ENCODE measurements around the gene ACTA1.
"Not testable (repeated sequence)": the region's sequence is repeated elsewhere in the genome, so short reads cannot be mapped to it uniquely, and the experiment has no call there.

The ACTA1 gene

GRCh38 chr1:229402329-229402728, 31.6 kb downstream of the ACTA1 start:
- WGBS: 78% methylated on average over 4 of the region's 4 CpGs
- H3K27me3 ChIP-seq (ENCODE audit: control insufficient read depth in 1 of 2, insufficient read depth in 1 of 2, low read length in 2 of 2): peaks cover 46 to 69% of the 10 kb centered on the region in 2 experiments
- H3K23ac ChIP-seq (ENCODE audit: low read length in 2 of 2); H3K4ac ChIP-seq (ENCODE audit: low read depth in 1 of 2, low read length in 2 of 2); H3K4me2 ChIP-seq (ENCODE audit: low read length, poor library complexity, severe bottlenecking); H3K9me3 ChIP-seq (ENCODE audit: control insufficient read depth, low read length); H3K14ac ChIP-seq (ENCODE audit: low read length in 2 of 2); H3K27ac ChIP-seq (ENCODE audit: low read length, poor library complexity, severe bottlenecking); H2BK120ac ChIP-seq (ENCODE audit: low read depth, low read length); H3K4me3 ChIP-seq (ENCODE audit: insufficient read depth in 1 of 2, low read depth in 1 of 2, low read length in 2 of 2); H2AFZ ChIP-seq (ENCODE audit: low read depth, low read length); H2AK5ac ChIP-seq (ENCODE audit: low read length, severe bottlenecking); H2BK12ac ChIP-seq (ENCODE audit: low read length in 2 of 2); H4K8ac ChIP-seq (ENCODE audit: low read length); H4K91ac ChIP-seq (ENCODE audit: low read length); H3K4me1 ChIP-seq (ENCODE audit: control insufficient read depth, insufficient read depth, low read depth, low read length); DNase-seq; H2BK15ac ChIP-seq (ENCODE audit: low read depth, poor library complexity, severe bottlenecking); H2BK5ac ChIP-seq (ENCODE audit: low read depth, low read length, poor library complexity, severe bottlenecking); H3K18ac ChIP-seq (ENCODE audit: low read depth in 1 of 2, low read length in 2 of 2); H3K9ac ChIP-seq (ENCODE audit: low read length); H3K79me1 ChIP-seq (replicated peaks; ENCODE audit: low read length, poor library complexity, severe bottlenecking); H3K36me3 ChIP-seq (ENCODE audit: control insufficient read depth in 1 of 2, insufficient read depth in 2 of 2, low read depth in 1 of 2, low read length in 2 of 2): not testable (repeated sequence)

GRCh38 chr1:229397762-229398161, 36.1 kb downstream of the ACTA1 start:
- Histone ChIP-seq H4K8ac (ENCODE audit: low read length) (no peak overlapping the region), H3K4me1 (ENCODE audit: control insufficient read depth, insufficient read depth, low read depth, low read length) (no peaks in the 10 kb centered on the region), H3K27ac (ENCODE audit: low read length, poor library complexity, severe bottlenecking) (no peak overlapping the region), H3K18ac (ENCODE audit: low read depth in 1 of 2, low read length in 2 of 2) (no peak overlapping the region), H2BK15ac (ENCODE audit: low read depth, poor library complexity, severe bottlenecking) (no peak overlapping the region), H3K4me3 (ENCODE audit: insufficient read depth in 1 of 2, low read depth in 1 of 2, low read length in 2 of 2) (no peak overlapping the region), H3K4me2 (ENCODE audit: low read length, poor library complexity, severe bottlenecking) (no peak overlapping the region), H3K14ac (ENCODE audit: low read length in 2 of 2) (no peak overlapping the region), H2AFZ (ENCODE audit: low read depth, low read length) (no peak overlapping the region), H2BK5ac (ENCODE audit: low read depth, low read length, poor library complexity, severe bottlenecking) (no peak overlapping the region), H3K23ac (ENCODE audit: low read length in 2 of 2) (no peak overlapping the region), H3K9me3 (ENCODE audit: control insufficient read depth, low read length) (no peaks in the 10 kb centered on the region), H4K91ac (ENCODE audit: low read length) (no peak overlapping the region), H3K4ac (ENCODE audit: low read depth in 1 of 2, low read length in 2 of 2) (no peak overlapping the region), H2BK12ac (ENCODE audit: low read length in 2 of 2) (no peak overlapping the region), H3K36me3 (ENCODE audit: control insufficient read depth in 1 of 2, insufficient read depth in 2 of 2, low read depth in 1 of 2, low read length in 2 of 2) (no peaks in the 10 kb centered on the region), H3K27me3 (ENCODE audit: control insufficient read depth in 1 of 2, insufficient read depth in 1 of 2, low read length in 2 of 2) (peaks cover 29 to 55% of the 10 kb centered on the region in 2 experiments), H3K79me1 (replicated peaks; ENCODE audit: low read length, poor library complexity, severe bottlenecking) (no peaks in the 10 kb centered on the region), H3K9ac (ENCODE audit: low read length) (no peak overlapping the region), H2BK120ac (ENCODE audit: low read depth, low read length) (no peak overlapping the region), H2AK5ac (ENCODE audit: low read length, severe bottlenecking) (no peak overlapping the region)
- 0% methylated on average over 2 of the region's 5 CpGs for WGBS
- DNase-seq: no peak

GRCh38 chr1:229396585-229397206, 37.2 kb downstream of the ACTA1 start:
- no peak overlapping the region for H3K23ac ChIP-seq (ENCODE audit: low read length in 2 of 2)
- H3K27ac ChIP-seq (ENCODE audit: low read length, poor library complexity, severe bottlenecking): no peak overlapping the region
- H3K79me1 ChIP-seq (replicated peaks; ENCODE audit: low read length, poor library complexity, severe bottlenecking): no peaks in the 10 kb centered on the region
- no peak overlapping the region for H3K9ac ChIP-seq (ENCODE audit: low read length)
- no peak overlapping the region for H2BK120ac ChIP-seq (ENCODE audit: low read depth, low read length)
- H2AFZ ChIP-seq (ENCODE audit: low read depth, low read length): no peak overlapping the region
- no peak overlapping the region for H2BK12ac ChIP-seq (ENCODE audit: low read length in 2 of 2)
- H3K4me2 ChIP-seq (ENCODE audit: low read length, poor library complexity, severe bottlenecking): no peak overlapping the region
- peaks cover 23 to 47% of the 10 kb centered on the region in 2 experiments for H3K27me3 ChIP-seq (ENCODE audit: control insufficient read depth in 1 of 2, insufficient read depth in 1 of 2, low read length in 2 of 2)
- no peaks in the 10 kb centered on the region for H3K9me3 ChIP-seq (ENCODE audit: control insufficient read depth, low read length)
- H3K18ac ChIP-seq (ENCODE audit: low read depth in 1 of 2, low read length in 2 of 2): no peak overlapping the region
- H3K14ac ChIP-seq (ENCODE audit: low read length in 2 of 2): no peak overlapping the region
- no peaks in the 10 kb centered on the region for H3K36me3 ChIP-seq (ENCODE audit: control insufficient read depth in 1 of 2, insufficient read depth in 2 of 2, low read depth in 1 of 2, low read length in 2 of 2)
- no peak overlapping the region for H2BK15ac ChIP-seq (ENCODE audit: low read depth, poor library complexity, severe bottlenecking)
- no peak overlapping the region for H3K4me3 ChIP-seq (ENCODE audit: insufficient read depth in 1 of 2, low read depth in 1 of 2, low read length in 2 of 2)
- H2BK5ac ChIP-seq (ENCODE audit: low read depth, low read length, poor library complexity, severe bottlenecking): no peak overlapping the region
- H3K4ac ChIP-seq (ENCODE audit: low read depth in 1 of 2, low read length in 2 of 2): no peak overlapping the region
- 63% methylated on average over 11 of the region's 11 CpGs for WGBS
- H4K91ac ChIP-seq (ENCODE audit: low read length): no peak overlapping the region
- DNase-seq: no peak
- H4K8ac ChIP-seq (ENCODE audit: low read length): no peak overlapping the region
- H2AK5ac ChIP-seq (ENCODE audit: low read length, severe bottlenecking): no peak overlapping the region
- H3K4me1 ChIP-seq (ENCODE audit: control insufficient read depth, insufficient read depth, low read depth, low read length): no peaks in the 10 kb centered on the region

GRCh38 chr1:229394517-229394916, 39.4 kb downstream of the ACTA1 start:
- H3K4me3 ChIP-seq (ENCODE audit: insufficient read depth in 1 of 2, low read depth in 1 of 2, low read length in 2 of 2); H3K27ac ChIP-seq (ENCODE audit: low read length, poor library complexity, severe bottlenecking); H2BK120ac ChIP-seq (ENCODE audit: low read depth, low read length); H3K23ac ChIP-seq (ENCODE audit: low read length in 2 of 2); H3K4ac ChIP-seq (ENCODE audit: low read depth in 1 of 2, low read length in 2 of 2); H3K4me2 ChIP-seq (ENCODE audit: low read length, poor library complexity, severe bottlenecking); H3K9ac ChIP-seq (ENCODE audit: low read length); H2BK5ac ChIP-seq (ENCODE audit: low read depth, low read length, poor library complexity, severe bottlenecking); H3K36me3 ChIP-seq (ENCODE audit: control insufficient read depth in 1 of 2, insufficient read depth in 2 of 2, low read depth in 1 of 2, low read length in 2 of 2); H2AFZ ChIP-seq (ENCODE audit: low read depth, low read length); H3K4me1 ChIP-seq (ENCODE audit: control insufficient read depth, insufficient read depth, low read depth, low read length); H4K8ac ChIP-seq (ENCODE audit: low read length); H2AK5ac ChIP-seq (ENCODE audit: low read length, severe bottlenecking); H3K18ac ChIP-seq (ENCODE audit: low read depth in 1 of 2, low read length in 2 of 2); H2BK15ac ChIP-seq (ENCODE audit: low read depth, poor library complexity, severe bottlenecking); H3K79me1 ChIP-seq (replicated peaks; ENCODE audit: low read length, poor library complexity, severe bottlenecking); H3K9me3 ChIP-seq (ENCODE audit: control insufficient read depth, low read length); H4K91ac ChIP-seq (ENCODE audit: low read length); H3K14ac ChIP-seq (ENCODE audit: low read length in 2 of 2); DNase-seq; H2BK12ac ChIP-seq (ENCODE audit: low read length in 2 of 2): not testable (repeated sequence)
- 84% methylated on average over 5 of the region's 5 CpGs for WGBS
- H3K27me3 ChIP-seq (ENCODE audit: control insufficient read depth in 1 of 2, insufficient read depth in 1 of 2, low read length in 2 of 2): peaks cover 16 to 36% of the 10 kb centered on the region in 2 experiments

Data from mesenchymal stem cell (in vitro differentiated cells and primary cell).